ENCODE measurements around the gene KCNN3. TPM values are rescaled to one million over a fixed set of nuclear protein-coding genes. Genes with fewer than 3 reads are reported as not detected.

The KCNN3 gene
- total RNA-seq, 4 donors from 2014 or later, result 3.5 to 5.6 (median 4.4) TPM

DNA sequence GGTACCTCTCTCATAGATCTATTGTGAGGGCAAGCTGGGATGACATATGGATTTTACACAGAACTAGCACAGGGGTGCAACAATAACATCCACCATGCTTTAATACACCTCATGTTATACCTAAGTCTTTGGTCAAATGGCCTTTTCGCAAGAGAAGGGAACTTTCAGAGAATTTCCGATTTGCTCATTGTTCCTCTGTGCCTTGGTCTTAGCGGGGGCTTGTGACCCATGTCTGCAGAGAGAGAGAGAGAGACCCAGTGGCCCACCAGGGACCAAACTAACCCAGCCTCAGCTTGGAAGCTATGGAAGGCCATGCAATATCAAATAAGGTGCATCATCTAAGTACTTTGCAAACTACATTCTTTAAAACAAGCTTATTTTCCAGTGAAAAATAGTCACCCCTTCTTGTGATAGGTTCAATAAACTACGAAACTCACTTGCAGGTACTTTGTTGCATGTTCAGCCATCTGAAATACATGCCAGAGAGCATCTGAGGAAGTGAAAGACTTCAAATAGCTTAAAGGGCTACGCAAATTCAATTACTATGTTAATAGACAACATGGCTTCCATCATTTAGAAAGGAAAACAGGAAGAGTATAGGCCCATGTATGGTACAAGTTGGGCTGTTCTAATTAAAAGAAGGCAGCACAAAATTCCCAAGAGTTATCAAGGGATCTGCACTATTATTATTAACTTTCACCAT is 100.7 kb downstream of the KCNN3 start:
- H3K4me3 ChIP-seq (replicated peaks in 1 of 3), result no peak overlapping the region
- H3K4me1 ChIP-seq, result peaks cover 13 to 25% of the 10 kb centered on the region in 2 donors
- TF ChIP-seq POLR2A (IDR thresholded peaks at IDR 0.05), result no peak
- TF ChIP-seq, protein P1, sequence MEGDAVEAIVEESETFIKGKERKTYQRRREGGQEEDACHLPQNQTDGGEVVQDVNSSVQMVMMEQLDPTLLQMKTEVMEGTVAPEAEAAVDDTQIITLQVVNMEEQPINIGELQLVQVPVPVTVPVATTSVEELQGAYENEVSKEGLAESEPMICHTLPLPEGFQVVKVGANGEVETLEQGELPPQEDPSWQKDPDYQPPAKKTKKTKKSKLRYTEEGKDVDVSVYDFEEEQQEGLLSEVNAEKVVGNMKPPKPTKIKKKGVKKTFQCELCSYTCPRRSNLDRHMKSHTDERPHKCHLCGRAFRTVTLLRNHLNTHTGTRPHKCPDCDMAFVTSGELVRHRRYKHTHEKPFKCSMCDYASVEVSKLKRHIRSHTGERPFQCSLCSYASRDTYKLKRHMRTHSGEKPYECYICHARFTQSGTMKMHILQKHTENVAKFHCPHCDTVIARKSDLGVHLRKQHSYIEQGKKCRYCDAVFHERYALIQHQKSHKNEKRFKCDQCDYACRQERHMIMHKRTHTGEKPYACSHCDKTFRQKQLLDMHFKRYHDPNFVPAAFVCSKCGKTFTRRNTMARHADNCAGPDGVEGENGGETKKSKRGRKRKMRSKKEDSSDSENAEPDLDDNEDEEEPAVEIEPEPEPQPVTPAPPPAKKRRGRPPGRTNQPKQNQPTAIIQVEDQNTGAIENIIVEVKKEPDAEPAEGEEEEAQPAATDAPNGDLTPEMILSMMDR (IDR thresholded peaks at IDR 0.05), result no peak
- intact Hi-C loops (cut with DNase I), result no loop called here
- H3K27ac ChIP-seq, result no peak overlapping the region
- no peak for DNase-seq
- H3K27me3 ChIP-seq, result no peaks in the 10 kb centered on the region
- H3K36me3 ChIP-seq, result no peaks in the 10 kb centered on the region
- WGBS, 2 donors, result 91 to 96% methylated on average over 5 of the region's 5 CpGs
- H3K9me3 ChIP-seq, result no peaks in the 10 kb centered on the region

DNA sequence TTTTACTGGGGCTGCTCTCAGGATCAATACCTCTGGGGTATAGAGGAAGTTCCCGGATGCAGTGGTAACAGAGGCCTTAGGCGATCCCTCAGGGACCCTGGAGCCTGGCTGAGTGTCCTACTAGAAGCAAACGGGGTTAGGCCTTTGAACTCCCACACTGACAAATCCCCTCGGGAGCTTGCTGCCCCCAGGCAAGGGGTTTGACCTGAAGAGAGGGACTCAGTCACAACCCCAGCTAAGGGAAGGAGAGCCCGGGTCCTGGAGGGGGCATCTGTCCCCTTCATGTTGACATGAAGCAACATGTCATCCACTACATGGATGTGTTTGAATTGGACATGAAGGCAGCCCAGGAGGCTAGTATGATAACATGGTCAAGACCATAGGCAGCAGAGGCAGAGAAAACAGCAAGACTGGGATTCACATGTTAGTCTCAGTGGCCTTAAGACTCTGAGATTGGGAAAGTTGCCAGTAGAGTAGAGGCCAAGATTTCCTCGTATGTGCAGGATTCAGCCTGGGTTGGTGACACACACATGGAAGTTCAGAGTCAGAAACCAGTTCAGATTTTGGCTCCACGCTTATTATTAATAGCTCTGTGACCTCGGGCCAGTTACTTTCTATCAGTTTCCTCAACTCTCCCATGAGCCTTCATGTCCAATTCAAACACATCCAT is 101.5 kb downstream of the KCNN3 start:
- TF ChIP-seq POLR2A (IDR thresholded peaks at IDR 0.05), result no peak
- TF ChIP-seq, protein P1 (IDR thresholded peaks at IDR 0.05), result no peak
- Histone ChIP-seq H3K9me3 (no peaks in the 10 kb centered on the region), H3K4me3 (replicated peaks in 1 of 3) (no peak overlapping the region), H3K36me3 (no peaks in the 10 kb centered on the region), H3K27me3 (no peaks in the 10 kb centered on the region), H3K4me1 (peaks cover 7 to 17% of the 10 kb centered on the region in 2 donors), H3K27ac (peak overlapping the region in 1 of 3 donors; percentile 13)
- 69 to 84% methylated on average over 8 of the region's 8 CpGs for WGBS, 2 donors
- intact Hi-C loops (cut with DNase I), result no loop called here
- DNase-seq, result no peak

DNA sequence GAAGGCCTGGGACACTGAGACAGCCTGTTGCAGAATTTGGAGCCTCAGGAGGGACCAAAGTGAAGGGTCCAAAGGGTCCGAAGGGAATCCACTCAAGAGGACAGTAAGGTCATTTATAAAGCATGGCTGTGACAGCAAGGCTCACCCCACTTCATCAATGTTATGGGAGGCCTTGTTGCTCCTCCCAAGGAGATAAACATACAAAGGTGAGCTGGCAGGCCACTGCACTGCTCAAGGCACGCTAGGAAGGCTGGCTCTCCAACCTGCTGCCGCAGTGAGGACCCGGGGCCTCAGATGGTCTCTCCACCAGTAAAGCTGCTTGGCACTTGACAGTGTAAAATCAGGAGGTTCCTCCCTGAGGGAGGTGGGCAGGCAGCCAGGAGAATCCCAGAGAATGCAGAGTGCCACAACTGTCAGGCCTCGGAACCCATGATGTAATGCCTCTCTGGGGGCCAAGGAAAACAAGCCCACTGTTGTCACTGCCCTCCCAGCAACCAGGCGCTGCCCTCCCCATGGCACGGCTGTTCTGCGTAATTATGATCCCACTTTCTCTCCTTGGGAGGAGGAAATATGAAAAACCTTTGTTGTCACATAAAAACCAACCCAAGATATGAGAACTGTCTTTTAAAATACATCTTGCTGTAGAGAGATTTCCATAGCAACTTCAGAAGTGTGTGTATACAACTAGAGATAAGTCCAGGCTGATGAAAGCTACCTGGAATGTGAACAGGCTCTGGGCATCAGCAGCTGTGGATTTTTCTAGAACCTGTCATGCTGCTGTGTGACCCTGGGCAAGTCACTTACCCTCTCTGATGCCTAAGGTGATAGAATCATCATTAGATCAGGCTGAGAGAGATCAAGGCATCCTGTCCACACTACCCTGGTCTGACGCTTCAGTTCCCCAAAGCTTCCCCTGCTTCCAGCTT is 102.5 kb downstream of the KCNN3 start:
- intact Hi-C loops (cut with DNase I), result no loop called here
- Histone ChIP-seq H3K27me3 (no peaks in the 10 kb centered on the region), H3K9me3 (no peaks in the 10 kb centered on the region), H3K36me3 (no peaks in the 10 kb centered on the region), H3K4me3 (replicated peaks in 1 of 3) (no peak overlapping the region), H3K27ac (no peak overlapping the region), H3K4me1 (peaks cover 0 to 9% of the 10 kb centered on the region in 2 donors)
- DNase-seq, result no peak
- TF ChIP-seq, protein P1 (IDR thresholded peaks at IDR 0.05), result no peak
- no peak for TF ChIP-seq POLR2A (IDR thresholded peaks at IDR 0.05)
- 69% methylated on average over 8 to 9 of the region's 9 CpGs for WGBS, 2 donors

DNA sequence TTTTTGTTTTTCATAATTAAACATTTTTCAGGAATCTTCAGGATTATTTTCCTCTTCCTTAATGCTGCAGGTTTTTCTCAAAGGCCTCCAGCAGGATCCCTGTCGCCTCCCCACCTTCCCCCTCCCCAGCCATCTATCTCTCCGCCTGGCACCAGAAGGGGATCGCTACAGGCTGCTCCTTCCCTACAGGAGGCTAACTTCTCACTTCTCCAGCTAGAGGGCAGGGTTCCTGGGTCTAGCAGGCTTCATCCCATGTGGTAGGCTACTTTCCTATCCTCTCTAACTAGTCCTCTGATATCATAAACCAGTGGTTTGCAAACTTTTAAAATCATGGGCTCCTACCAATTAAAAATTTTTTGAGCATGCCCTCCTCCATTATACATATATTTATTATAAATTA is 104.1 kb downstream of the KCNN3 start:
- peak in 1 of 2 donors; percentile 14 for DNase-seq
- Histone ChIP-seq H3K27me3 (no peaks in the 10 kb centered on the region), H3K9me3 (no peaks in the 10 kb centered on the region), H3K27ac (no peak overlapping the region), H3K4me3 (replicated peaks in 1 of 3) (no peak overlapping the region), H3K4me1 (peaks cover 0 to 9% of the 10 kb centered on the region in 2 donors), H3K36me3 (no peaks in the 10 kb centered on the region)
- intact Hi-C loops (cut with DNase I), result no loop called here
- no peak for TF ChIP-seq POLR2A (IDR thresholded peaks at IDR 0.05)
- TF ChIP-seq, protein P1 (IDR thresholded peaks at IDR 0.05), result peak in 1 of 6 experiments; percentile 34
- WGBS, 2 donors, result 76 to 81% methylated on average over 3 of the region's 3 CpGs
